HL-60 (cell line): ENCODE results near the gene SEH1L.
"Not testable (repeated sequence)": the region's sequence is repeated elsewhere in the genome, so short reads cannot be mapped to it uniquely, and the experiment has no call there.

Experiments
- GABPA ChIP-seq: IDR thresholded peaks from 2 replicates; pipeline ENCODE4 v1.6.1; 2012; ENCODE audit warnings: low read depth
- TF ChIP-seq, protein P1 (sequence below): IDR thresholded peaks from one replicate; pipeline ENCODE4 v1.5.1; 2011; ENCODE audit warnings: low read length, control low read depth, inconsistent platforms; ENCODE audit not compliant: insufficient read depth

DNA sequence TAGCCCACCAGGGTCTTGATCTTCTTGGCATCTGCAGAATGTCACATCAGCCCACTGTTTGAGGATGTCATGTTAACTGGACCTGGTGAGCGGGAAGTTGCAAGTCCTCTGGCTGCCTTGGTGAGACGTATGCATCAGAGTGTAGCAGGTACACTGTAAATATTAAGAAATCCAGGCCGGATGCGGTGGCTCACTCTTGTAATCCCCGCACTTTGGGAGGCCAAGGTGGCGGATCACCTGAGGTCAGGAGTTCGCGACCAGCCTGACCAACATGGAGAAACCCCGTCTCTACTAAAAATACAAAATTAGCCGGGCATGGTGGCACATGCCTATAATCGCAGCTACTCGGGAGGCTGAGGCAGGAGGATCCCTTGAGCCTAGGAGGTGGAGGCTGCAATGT lies 46.6 kb upstream of the SEH1L start:
- TF ChIP-seq, protein P1, sequence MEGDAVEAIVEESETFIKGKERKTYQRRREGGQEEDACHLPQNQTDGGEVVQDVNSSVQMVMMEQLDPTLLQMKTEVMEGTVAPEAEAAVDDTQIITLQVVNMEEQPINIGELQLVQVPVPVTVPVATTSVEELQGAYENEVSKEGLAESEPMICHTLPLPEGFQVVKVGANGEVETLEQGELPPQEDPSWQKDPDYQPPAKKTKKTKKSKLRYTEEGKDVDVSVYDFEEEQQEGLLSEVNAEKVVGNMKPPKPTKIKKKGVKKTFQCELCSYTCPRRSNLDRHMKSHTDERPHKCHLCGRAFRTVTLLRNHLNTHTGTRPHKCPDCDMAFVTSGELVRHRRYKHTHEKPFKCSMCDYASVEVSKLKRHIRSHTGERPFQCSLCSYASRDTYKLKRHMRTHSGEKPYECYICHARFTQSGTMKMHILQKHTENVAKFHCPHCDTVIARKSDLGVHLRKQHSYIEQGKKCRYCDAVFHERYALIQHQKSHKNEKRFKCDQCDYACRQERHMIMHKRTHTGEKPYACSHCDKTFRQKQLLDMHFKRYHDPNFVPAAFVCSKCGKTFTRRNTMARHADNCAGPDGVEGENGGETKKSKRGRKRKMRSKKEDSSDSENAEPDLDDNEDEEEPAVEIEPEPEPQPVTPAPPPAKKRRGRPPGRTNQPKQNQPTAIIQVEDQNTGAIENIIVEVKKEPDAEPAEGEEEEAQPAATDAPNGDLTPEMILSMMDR: not testable (repeated sequence)
- TF ChIP-seq GABPA: not testable (repeated sequence)
